HG03066 (cell line): ENCODE data around the gene DNHD1.

Experiments used
- ATAC-seq: cut with Tn5 transposase; IDR thresholded peaks from one replicate; pipeline ENCODE4 v1.9.1; 2021; ENCODE audit warnings: low read depth; ENCODE audit not compliant: unreplicated experiment

Gene DNHD1

DNA sequence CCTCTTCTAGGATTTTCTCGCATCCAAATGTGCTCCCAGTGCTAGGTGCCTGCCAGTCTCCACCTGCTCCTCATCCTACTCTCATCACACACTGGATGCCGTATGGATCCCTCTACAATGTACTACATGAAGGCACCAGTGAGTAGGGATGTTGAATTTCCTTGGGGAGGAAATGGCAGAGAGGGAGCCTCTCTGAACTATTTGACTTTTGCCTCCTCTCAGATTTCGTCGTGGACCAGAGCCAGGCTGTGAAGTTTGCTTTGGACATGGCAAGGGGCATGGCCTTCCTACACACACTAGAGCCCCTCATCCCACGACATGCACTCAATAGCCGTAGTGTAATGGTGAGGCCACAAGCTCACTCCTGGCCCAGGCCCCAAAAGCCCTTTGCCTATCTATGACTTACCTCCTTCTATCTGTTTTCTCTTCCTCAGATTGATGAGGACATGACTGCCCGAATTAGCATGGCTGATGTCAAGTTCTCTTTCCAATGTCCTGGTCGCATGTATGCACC lies 112.5 kb downstream of the DNHD1 start:
- no peak for ATAC-seq

DNA sequence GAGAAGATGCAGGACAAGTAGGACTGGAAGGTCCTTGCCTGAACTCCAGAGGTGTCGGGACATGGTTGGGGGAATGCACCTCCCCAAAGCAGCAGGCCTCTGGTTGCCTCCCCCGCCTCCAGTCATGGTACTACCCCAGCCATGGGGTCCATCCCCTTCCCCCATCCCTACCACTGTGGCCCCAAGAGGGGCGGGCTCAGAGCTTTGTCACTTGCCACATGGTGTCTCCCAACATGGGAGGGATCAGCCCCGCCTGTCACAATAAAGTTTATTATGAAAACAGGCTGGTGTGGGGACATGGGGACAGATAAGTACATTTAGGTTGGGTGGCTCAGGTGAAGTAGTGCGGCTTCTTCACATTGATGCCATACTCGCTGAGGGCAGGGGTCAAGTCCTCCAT lies 113.5 kb downstream of the DNHD1 start:
- no peak for ATAC-seq

DNA sequence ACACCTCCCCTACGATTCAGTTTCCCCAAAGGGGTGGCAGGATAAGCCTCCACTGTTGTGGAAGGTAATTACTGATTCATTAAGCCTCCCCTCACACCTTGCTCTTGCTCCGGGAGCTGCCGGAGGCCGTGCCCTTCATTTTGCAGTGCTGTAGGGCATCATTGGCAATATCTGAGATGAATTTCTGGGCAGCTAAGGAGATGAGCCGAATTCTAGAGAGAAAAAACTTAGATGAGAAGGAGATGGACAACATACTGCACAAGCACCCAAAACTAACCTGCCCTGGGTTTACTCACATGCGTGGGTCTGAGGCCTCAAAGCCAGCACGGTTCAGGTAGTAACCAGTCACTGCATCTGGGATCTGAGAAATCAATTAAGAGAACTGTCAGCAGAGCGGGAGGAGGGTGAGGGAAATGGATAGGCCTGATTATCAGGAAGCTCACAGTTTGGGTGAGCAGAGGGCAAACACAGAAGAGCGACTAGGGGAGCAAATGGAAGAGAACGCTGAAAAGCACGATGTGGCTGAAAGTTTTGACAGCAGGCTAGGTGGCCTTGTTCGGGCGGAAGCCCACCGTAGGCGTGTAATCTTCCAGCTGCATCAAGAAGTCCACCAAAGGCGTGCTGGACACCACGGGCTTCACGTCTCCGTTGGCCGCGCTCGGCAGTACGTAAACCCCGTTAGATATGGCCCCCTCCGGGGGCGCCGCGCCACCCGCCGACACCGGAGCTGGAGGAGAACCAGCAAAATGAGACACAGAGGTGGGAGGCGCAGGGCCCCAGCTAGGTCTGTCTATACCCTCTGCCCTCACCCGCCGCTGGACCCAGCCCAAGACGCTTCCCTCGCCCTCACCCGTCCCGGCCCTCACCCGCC lies 114.2 kb downstream of the DNHD1 start:
- ATAC-seq = no peak

- ATAC-seq = peak; percentile 4
These were observed 114.8 kb downstream of the DNHD1 start for GRCh38 chr11:6611963-6612212.

DNA sequence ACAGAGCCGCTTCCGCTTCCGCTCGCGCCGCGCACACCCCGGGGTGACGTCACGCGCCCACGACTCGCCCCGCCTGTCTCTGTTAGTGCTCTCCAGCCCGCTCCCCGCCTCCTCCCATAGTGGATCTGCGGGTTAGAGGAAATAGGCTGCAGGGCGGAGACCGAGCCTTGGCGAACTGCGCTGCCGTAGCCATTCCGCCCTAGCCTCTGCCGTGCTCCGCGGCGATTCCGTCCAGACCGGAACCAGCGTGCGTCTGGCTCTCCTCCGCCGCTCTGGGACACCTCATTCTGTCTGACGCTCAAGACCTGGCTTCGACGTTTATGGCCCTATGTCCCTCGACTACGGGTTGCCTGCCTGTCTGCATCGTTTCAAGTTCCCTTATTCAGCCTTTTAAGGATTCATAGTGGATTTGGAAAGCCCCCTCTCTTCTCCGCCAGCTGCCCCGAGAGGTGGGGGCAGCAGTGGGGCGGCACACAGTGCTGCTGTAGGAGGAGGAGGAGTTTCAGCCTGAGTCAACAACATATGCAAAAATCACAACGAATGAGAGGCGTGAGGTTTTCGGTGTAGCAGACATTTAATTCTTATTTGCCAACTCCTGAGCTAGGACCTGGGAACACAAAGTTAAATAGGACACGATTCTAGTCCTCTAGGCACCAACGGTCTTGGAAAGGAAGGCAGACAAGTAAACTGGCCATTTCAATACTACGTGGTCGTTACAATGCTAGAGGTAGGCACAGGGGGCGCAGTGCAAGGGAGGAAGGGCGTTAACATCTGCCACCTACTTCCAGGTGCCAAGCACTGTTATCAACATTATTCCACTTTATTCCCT lies 115.3 kb downstream of the DNHD1 start, which contains the start of gene TAF10:
Gene TAF10 (minus strand): TSS at position 4 of the 829 bp plus-strand sequence. CDS start 27 bp downstream, outside the sequence.
- peak; percentile 92 for ATAC-seq

- ATAC-seq = no peak
These were observed 116.4 kb downstream of the DNHD1 start for GRCh38 chr11:6613496-6613895.

DNA sequence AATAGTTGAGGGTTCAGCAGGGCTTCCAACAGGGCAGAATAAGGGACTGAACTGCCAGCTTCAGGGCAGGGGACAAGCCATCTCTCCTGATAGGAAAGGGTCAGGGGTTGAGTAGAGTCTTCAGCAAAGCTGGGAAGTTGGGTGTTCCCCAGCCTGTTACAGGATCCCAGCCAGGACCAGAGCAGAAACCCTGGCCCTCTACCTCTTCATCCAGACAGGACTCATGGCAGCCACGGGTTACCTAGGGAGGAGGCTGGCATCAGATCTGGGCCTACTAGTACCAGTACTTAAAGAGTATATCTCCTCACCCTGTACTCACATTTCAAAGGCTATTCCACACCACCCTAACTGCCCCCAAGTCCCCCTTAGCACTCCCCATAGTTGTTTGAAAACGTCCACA lies 117.4 kb downstream of the DNHD1 start:
- no peak for ATAC-seq

GRCh38 chr11:6615046-6615445 lies 118.0 kb downstream of the DNHD1 start:
- ATAC-seq = no peak

DNA sequence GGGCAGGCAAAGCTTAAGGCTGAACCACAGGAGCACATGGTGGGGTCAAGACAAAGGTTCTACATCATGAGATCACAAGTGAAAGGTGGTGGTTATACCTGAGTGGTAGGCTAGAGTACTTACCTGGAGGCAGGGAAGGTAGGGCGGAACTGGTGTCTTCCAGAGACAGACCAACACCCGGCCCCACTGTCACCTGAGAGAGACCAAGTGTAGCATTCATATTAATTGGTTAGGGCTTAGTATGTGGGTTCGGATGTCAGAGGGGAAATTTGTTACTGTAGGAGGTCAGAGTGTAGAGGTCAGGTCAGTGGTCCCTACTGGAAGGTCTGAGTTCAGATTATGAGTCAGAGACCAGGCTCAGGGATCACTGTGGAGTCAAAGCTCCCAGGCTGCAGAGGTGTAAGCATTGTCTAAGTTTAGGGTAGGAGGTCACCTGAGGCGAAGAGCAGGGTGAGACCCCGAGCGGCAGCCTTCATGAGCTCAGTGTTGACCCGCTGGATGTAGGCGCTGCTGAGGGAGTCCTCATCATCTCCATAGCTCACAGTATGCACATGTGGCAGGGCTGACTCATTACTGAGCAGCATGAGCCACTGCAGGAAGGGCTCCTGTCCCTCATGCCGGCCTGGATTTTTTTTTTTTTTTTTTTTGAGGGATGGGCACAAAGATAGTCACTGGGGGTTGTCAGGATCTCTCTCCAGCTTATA lies 119.0 kb downstream of the DNHD1 start:
- no peak for ATAC-seq

DNA sequence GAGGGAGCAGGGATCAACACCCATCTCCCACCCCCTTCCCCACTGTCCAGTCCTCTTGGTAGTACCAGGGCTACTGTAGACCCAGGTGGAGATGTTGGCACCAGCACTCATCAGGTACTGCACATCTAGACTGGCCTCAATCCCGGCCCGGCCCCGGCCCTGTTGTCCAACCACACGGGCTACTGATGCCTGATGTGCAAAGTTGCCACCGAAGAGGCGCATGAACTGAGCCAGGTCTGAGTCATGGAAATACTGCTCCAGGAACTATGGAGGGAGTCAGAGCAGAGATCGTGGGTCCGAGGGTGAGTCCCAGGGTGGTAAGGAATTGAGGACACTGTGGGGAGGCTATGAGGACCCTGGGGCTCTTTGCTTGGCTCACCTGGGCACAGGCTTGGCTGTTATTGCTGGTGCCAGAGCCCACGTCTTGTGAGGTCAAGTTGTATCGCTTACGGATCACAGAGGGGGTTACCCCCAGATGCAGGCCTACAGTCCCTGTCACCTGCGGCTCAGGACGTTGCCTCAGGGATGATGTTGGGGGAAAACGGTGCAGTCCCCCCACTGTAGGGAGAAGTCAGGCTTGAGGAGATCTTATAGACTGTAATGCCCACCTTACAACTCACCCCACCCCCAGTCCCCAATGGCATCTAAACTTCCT lies 119.6 kb downstream of the DNHD1 start:
- no peak for ATAC-seq

- no peak for ATAC-seq
These were observed 120.3 kb downstream of the DNHD1 start for GRCh38 chr11:6617315-6617781.

GRCh38 chr11:6618117-6619003 lies 121.3 kb downstream of the DNHD1 start:
- no peak for ATAC-seq

GRCh38 chr11:6619004-6619745 lies 122.1 kb downstream of the DNHD1 start, which contains the start of gene TPP1:
Gene TPP1, minus strand, starts transcription at chr11:6619422. Its CDS starts 22 bp downstream, at chr11:6619400.
- peak; percentile 99 for ATAC-seq

GRCh38 chr11:6620636-6621035 lies 123.6 kb downstream of the DNHD1 start:
- no peak for ATAC-seq
